GM12878 (cell line): ENCODE results near the gene AAMP. TPM values are rescaled to one million over a fixed set of nuclear protein-coding genes. Genes with fewer than 3 reads are reported as not detected.

Experiments
- ATAC-seq: fragments of 200-7000 bp; cut with Tn5 transposase; 3 replicates; pipeline ENCODE4 v1.9.1; 2020; ENCODE audit warnings: mild to moderate bottlenecking, moderate library complexity
- BruUV-seq: library from RNA; stranded (reverse); fragments of 400-500 nt; replicated peaks from 2 replicates; lab custom pipeline; 2021; lab: Mats Ljungman, UMichigan
- CTCF ChIA-PET: fragments of 300-600 bp; sonication (Branson Sonifier 250); formaldehyde crosslinking; extraction: SDS; loops from one replicate; lab custom pipeline; 2021; ENCODE audit warnings: inconsistent platforms; lab: Yijun Ruan, JAX
- POLR2A ChIA-PET: fragments of 350-600 bp; formaldehyde crosslinking; extraction: SDS; loops from one replicate; lab custom pipeline; 2021; ENCODE audit warnings: inconsistent platforms; lab: Charles Lee
- RAD21 ChIA-PET: fragments of 300-600 bp; sonication (Branson Sonifier 250); formaldehyde crosslinking; loops from one replicate; lab custom pipeline; 2023; ENCODE audit warnings: antibody characterized with exemption; ENCODE audit not compliant: unreplicated experiment; lab: Charles Lee
- SMC1A ChIA-PET: fragments of 300-600 bp; sonication (Branson Sonifier 250); formaldehyde crosslinking; loops from one replicate; lab custom pipeline; 2023; ENCODE audit not compliant: unreplicated experiment, uncharacterized antibody; lab: Charles Lee
- DNase-seq: peaks from one replicate; pipeline ENCODE4 v3.0.0-alpha.2; 2011; ENCODE audit warnings: low read depth, low spot score
- FAIRE-seq: peaks from 3 replicates; lab custom pipeline; 2011; peaks lifted over from hg19 to GRCh38; lab: Jason Lieb, UNC
- H2AFZ ChIP-seq: 2 replicates; pipeline ENCODE4 v1.6.0; 2011; ENCODE audit warnings: low read depth, low read length, control low read depth; ENCODE audit not compliant: control insufficient read depth
- H3K27ac ChIP-seq: 2 replicates; pipeline ENCODE4 v1.5.1; 2011; ENCODE audit warnings: control low read depth; ENCODE audit not compliant: control insufficient read depth, insufficient read depth
- H3K27me3 ChIP-seq, 2 experiments: replicated peaks in 1 of 2; 2 replicates each; pipeline versions ENCODE4 v1.6.0 to v1.6.1; 2011; ENCODE audit warnings: low read length in 1 of 2; ENCODE audit not compliant: control insufficient read depth in 2 of 2, insufficient read depth in 2 of 2
- H3K36me3 ChIP-seq, 2 experiments: 2 replicates each; pipeline ENCODE4 v1.5.1; 2011; ENCODE audit warnings: low read length in 1 of 2; ENCODE audit not compliant: control insufficient read depth in 2 of 2, insufficient read depth in 2 of 2
- H3K4me1 ChIP-seq: 2 replicates; pipeline ENCODE4 v1.6.1; 2011; ENCODE audit warnings: mild to moderate bottlenecking, low read length, moderate library complexity, mixed read lengths; ENCODE audit not compliant: control insufficient read depth, insufficient read depth
- H3K4me2 ChIP-seq: 2 replicates; pipeline ENCODE4 v1.6.0; 2011; ENCODE audit warnings: control low read depth; ENCODE audit not compliant: control insufficient read depth, insufficient read depth
- H3K4me3 ChIP-seq: fragments of 200-600 bp; sonication (generic); 2 replicates; pipeline ENCODE4 v1.5.1; 2016
- H3K79me2 ChIP-seq: 2 replicates; pipeline ENCODE4 v1.6.0; 2011; ENCODE audit warnings: low read length; ENCODE audit not compliant: control insufficient read depth, insufficient read depth
- H3K9ac ChIP-seq: 2 replicates; pipeline ENCODE4 v1.8.0; 2011; ENCODE audit warnings: low read length, control low read depth, mixed read lengths; ENCODE audit not compliant: control insufficient read depth, insufficient read depth
- H3K9me3 ChIP-seq: replicated peaks from 3 replicates; pipeline ENCODE4 v1.5.1; 2011; ENCODE audit warnings: mild to moderate bottlenecking, low read length; ENCODE audit not compliant: control insufficient read depth, insufficient read depth
- H4K20me1 ChIP-seq: 2 replicates; pipeline ENCODE4 v1.6.0; 2011; ENCODE audit not compliant: control insufficient read depth, insufficient read depth
- BMI1 ChIP-seq: fragments of 450-650 bp; IDR thresholded peaks from 2 replicates; pipeline ENCODE4 v1.6.1; 2016; ENCODE audit warnings: mild to moderate bottlenecking, moderate library complexity, borderline replicate concordance
- IKZF2 ChIP-seq, 2 experiments: fragments of 450-650 bp; IDR thresholded peaks; 2 replicates each; pipeline ENCODE4 v1.6.1; 2017; ENCODE audit warnings: mild to moderate bottlenecking in 2 of 2, moderate library complexity in 2 of 2
- NFXL1 ChIP-seq: fragments of 450-650 bp; IDR thresholded peaks from 2 replicates; pipeline ENCODE4 v1.6.1; 2017; ENCODE audit warnings: antibody characterized with exemption, mild to moderate bottlenecking, borderline replicate concordance
- WGBS: methylation state at CpG from one replicate; pipeline ENCODE4 v1.1.6; 2016; ENCODE audit warnings: low lambda C conversion rate; ENCODE audit not compliant: insufficient replicate concordance, insufficient coverage; ENCODE audit errors: missing lambda C conversion rate; 5-methylcytosine and 5-hydroxymethylcytosine counted together
- in situ Hi-C: fragments of 300-500 bp; cut with MboI; formaldehyde crosslinking; loops from 9 replicates; pipeline ENCODE4 v1.14.3; 2018; ENCODE audit warnings: mixed read lengths
- intact Hi-C: fragments of 100-400 bp; cut with micrococcal nuclease; formaldehyde crosslinking; loops from one replicate; pipeline ENCODE4 v1.14.2; 2022; ENCODE audit not compliant: unreplicated experiment
- microRNA-seq: library from miRNA; unstranded; fragments of <30 nt; microRNA quantifications from one replicate; pipeline ENCODE4, GENCODE V29; 2018
- polyA plus RNA-seq, 11 experiments: library from polyadenylated mRNA; depleted of rRNA in 4 of 11; unstranded in 6 of 11; stranded (reverse) in 5 of 11; fragments of >200 nt; fragmentation: Nextera tagmentation in 4 of 11; fragmentation: Illumina TruSeq in 1 of 11; extraction: Ambion mirVana in 4 of 11; extraction: Trizol in 1 of 11; gene quantifications; 1 replicate in 1 of 11; 2 replicates in 10 of 11; pipeline versions ENCODE4 v1.2.1 to v1.2.3, GENCODE V29; 2011 to 2016; ENCODE audit warnings: inconsistent platforms in 2 of 11, missing spikeins in 2 of 11, low read depth in 1 of 11
- total RNA-seq, 4 experiments: library from RNA; depleted of rRNA in 3 of 4; stranded (reverse); fragments of >200 nt in 3 of 4; fragmentation: Illumina TruSeq in 1 of 4; extraction: Trizol in 1 of 4; gene quantifications; 2 replicates each; pipeline versions ENCODE4 v1.2.1 to v1.2.3, GENCODE V29; 2013 to 2021

The AAMP gene
- total and polyA plus RNA-seq, 10 of the 15 experiments (the other 5 are each of a cell fraction or from before 2014, with no cell fraction given) = 4.4 to 140 (median 81.9) TPM

DNA sequence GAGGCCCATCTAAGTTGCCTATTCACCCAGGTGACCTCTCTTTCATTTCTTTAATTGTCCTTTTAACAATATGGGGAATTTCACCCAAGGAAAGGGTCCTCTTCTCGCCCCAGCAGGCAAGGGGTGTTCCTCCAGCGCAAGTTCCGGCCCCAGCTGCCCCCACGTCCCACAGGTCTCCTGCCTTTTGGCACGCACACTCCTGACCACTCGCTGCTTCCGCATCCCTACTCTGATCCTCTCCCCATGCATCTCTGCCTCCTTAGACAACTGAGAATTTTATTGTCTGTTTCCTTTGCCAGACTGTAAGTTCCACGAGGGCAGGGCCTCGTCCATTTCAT, 53.6 kb downstream of the AAMP start:
- peaks cover 0 to 5% of the 10 kb centered on the region in 2 experiments; a peak in 1 of 4 replicates for H3K36me3 ChIP-seq
- SMC1A ChIA-PET = interaction anchor here (0.8 to 2.0 kb wide), 6 partner anchors 11 to 70 kb away, joined by 3 to 22 read pairs (median 6); no protein-coding TSS in a partner anchor
- peaks cover 53% of the 10 kb centered on the region for H3K79me2 ChIP-seq
- FAIRE-seq (no peak), ATAC-seq (no peak), DNase-seq (no peak)
- H3K27ac ChIP-seq = peak overlapping the region; percentile 99
- CTCF ChIA-PET = interaction anchor here (0.8 to 3.4 kb wide), 11 partner anchors 10 to 55 kb away, joined by 3 to 17 read pairs (median 4); partner anchors contain the start of genes AAMP and PNKD
- H3K9me3 ChIP-seq = no peaks in the 10 kb centered on the region
- in situ Hi-C loops (no loop called here), intact Hi-C loops (loop anchor here (5.0 kb wide), 1 partner anchor 181 kb away; the partner anchor contains the start of gene CTDSP1)
- H2AFZ ChIP-seq = peak overlapping the region; percentile 90
- H3K4me2 ChIP-seq = peak overlapping the region; percentile 90
- RAD21 ChIA-PET = interaction anchor here (0.6 to 6.7 kb wide), 7 partner anchors 10 to 494 kb away, joined by 3 to 84 read pairs (median 4); no protein-coding TSS in a partner anchor
- BruUV-seq = TSS peak; percentile 95
- whole genome bisulfite sequencing = 61% methylated on average over 9 of the region's 9 CpGs
- no peaks in the 10 kb centered on the region for H3K27me3 ChIP-seq
- peak overlapping the region; percentile 70 for H3K4me3 ChIP-seq
- TF ChIP-seq IKZF2 (IDR thresholded peaks at IDR 0.05) = peak in 1 of 2 experiments; percentile 29; a peak in 1 of 4 replicates
- TF ChIP-seq NFXL1 = no peak
- 0 out of 2 replicates have a peak, but pooled peaks have one; percentile 36 for TF ChIP-seq BMI1
- H3K9ac ChIP-seq = peak overlapping the region; percentile 80
- H4K20me1 ChIP-seq = peaks cover 7% of the 10 kb centered on the region; the same call in 1 of the 2 replicates
- POLR2A ChIA-PET = interaction anchor here (0.7 to 8.8 kb wide), 10 partner anchors 13 to 348 kb away, joined by 3 to 98 read pairs (median 4); partner anchors contain the start of genes AAMP and PNKD
- H3K4me1 ChIP-seq = peaks cover 10% of the 10 kb centered on the region

Small RNAs within 50 kb of the gene (microRNA-seq; reads per million reads assigned to microRNA genes)
- gene MIR6513 = 2.4 reads per million, percentile 9 among the genes with 10 or more reads in this experiment

Other genes starting within 250 kb of the AAMP start
Only the 7 nearest of the 11 such genes appear.
- not detected in 2 replicates for gene CXCR1, start 103.2 kb downstream of the AAMP start, total RNA-seq (2014; rRNA removed)
- gene CXCR1, start 103.2 kb downstream of the AAMP start, total RNA-seq (2014; rRNA removed; fragmentation: Illumina TruSeq; extraction: Trizol) = not detected in 2 replicates
- not detected in 2 replicates for gene CXCR1, start 103.2 kb downstream of the AAMP start, total RNA-seq (2021)
- not detected in 2 replicates for gene CXCR1, start 103.2 kb downstream of the AAMP start, polyA plus RNA-seq (2011; rRNA removed)
- gene CXCR1, start 103.2 kb downstream of the AAMP start, polyA plus RNA-seq (2014; fragmentation: Illumina TruSeq; extraction: Trizol) = not detected in 2 replicates
- not detected for gene CXCR1, start 103.2 kb downstream of the AAMP start, polyA plus RNA-seq (2014; fragmentation: Nextera tagmentation; extraction: Ambion mirVana)
- gene CXCR1, start 103.2 kb downstream of the AAMP start, polyA plus RNA-seq (2014; rRNA removed) = not detected in 2 replicates
- not detected for gene CXCR1, start 103.2 kb downstream of the AAMP start, polyA plus RNA-seq (2016; fragmentation: Nextera tagmentation; extraction: Ambion mirVana)
- gene ARPC2, start 52.9 kb downstream of the AAMP start, total RNA-seq (2014; rRNA removed) = 467 and 490 TPM in 2 replicates
- gene ARPC2, start 52.9 kb downstream of the AAMP start, total RNA-seq (2014; rRNA removed; fragmentation: Illumina TruSeq; extraction: Trizol) = 515 and 534 TPM in 2 replicates
- gene ARPC2, start 52.9 kb downstream of the AAMP start, total RNA-seq (2021) = 421 and 440 TPM in 2 replicates
- gene ARPC2, start 52.9 kb downstream of the AAMP start, polyA plus RNA-seq (2011; rRNA removed) = 816 and 944 TPM in 2 replicates
- 707 and 841 TPM in 2 replicates for gene ARPC2, start 52.9 kb downstream of the AAMP start, polyA plus RNA-seq (2014; fragmentation: Illumina TruSeq; extraction: Trizol)
- gene ARPC2, start 52.9 kb downstream of the AAMP start, polyA plus RNA-seq (2014; fragmentation: Nextera tagmentation; extraction: Ambion mirVana) = 100 to 1,000 TPM; 711 to 735 TPM
- gene ARPC2, start 52.9 kb downstream of the AAMP start, polyA plus RNA-seq (2014; rRNA removed) = 524 and 584 TPM in 2 replicates
- gene ARPC2, start 52.9 kb downstream of the AAMP start, polyA plus RNA-seq (2016; fragmentation: Nextera tagmentation; extraction: Ambion mirVana) = 100 to 1,000 TPM; 963 to 980 TPM
- 0.17 TPM in 1 of 2 replicates, not detected in the other for gene GPBAR1, start 9.1 kb downstream of the AAMP start, total RNA-seq (2014; rRNA removed)
- 0.09 TPM in 2 replicates for gene GPBAR1, start 9.1 kb downstream of the AAMP start, total RNA-seq (2014; rRNA removed; fragmentation: Illumina TruSeq; extraction: Trizol)
- gene GPBAR1, start 9.1 kb downstream of the AAMP start, total RNA-seq (2021) = 0.13 and 0.36 TPM in 2 replicates
- 0.03 TPM in 1 of 2 replicates, not detected in the other for gene GPBAR1, start 9.1 kb downstream of the AAMP start, polyA plus RNA-seq (2011; rRNA removed)
- 0.07 and 0.10 TPM in 2 replicates for gene GPBAR1, start 9.1 kb downstream of the AAMP start, polyA plus RNA-seq (2014; fragmentation: Illumina TruSeq; extraction: Trizol)
- gene GPBAR1, start 9.1 kb downstream of the AAMP start, polyA plus RNA-seq (2014; fragmentation: Nextera tagmentation; extraction: Ambion mirVana) = not detected
- 0.22 and 0.24 TPM in 2 replicates for gene GPBAR1, start 9.1 kb downstream of the AAMP start, polyA plus RNA-seq (2014; rRNA removed)
- gene GPBAR1, start 9.1 kb downstream of the AAMP start, polyA plus RNA-seq (2016; fragmentation: Nextera tagmentation; extraction: Ambion mirVana) = under 1 TPM in 1 of 2 experiments, not detected in 1; 0.11 TPM
- 41.9 and 42.3 TPM in 2 replicates for gene PNKD, start 382 bp upstream of the AAMP start, total RNA-seq (2014; rRNA removed)
- gene PNKD, start 382 bp upstream of the AAMP start, total RNA-seq (2014; rRNA removed; fragmentation: Illumina TruSeq; extraction: Trizol) = 27.2 and 28.5 TPM in 2 replicates
- 42.0 and 45.1 TPM in 2 replicates for gene PNKD, start 382 bp upstream of the AAMP start, total RNA-seq (2021)
- gene PNKD, start 382 bp upstream of the AAMP start, polyA plus RNA-seq (2011; rRNA removed) = 26.3 and 54.9 TPM in 2 replicates
- 15.8 and 41.6 TPM in 2 replicates for gene PNKD, start 382 bp upstream of the AAMP start, polyA plus RNA-seq (2014; fragmentation: Illumina TruSeq; extraction: Trizol)
- gene PNKD, start 382 bp upstream of the AAMP start, polyA plus RNA-seq (2014; fragmentation: Nextera tagmentation; extraction: Ambion mirVana) = 100 to 1,000 TPM in 1 of 2 experiments, 10 to 100 TPM in 1; 72.6 to 104 TPM
- 67.7 and 72.6 TPM in 2 replicates for gene PNKD, start 382 bp upstream of the AAMP start, polyA plus RNA-seq (2014; rRNA removed)
- gene PNKD, start 382 bp upstream of the AAMP start, polyA plus RNA-seq (2016; fragmentation: Nextera tagmentation; extraction: Ambion mirVana) = 100 to 1,000 TPM in 1 of 2 experiments, 10 to 100 TPM in 1; 90.9 to 106 TPM
- gene TMBIM1, start 22.4 kb upstream of the AAMP start, total RNA-seq (2014; rRNA removed) = 35.6 and 40.0 TPM in 2 replicates
- 16.8 and 17.0 TPM in 2 replicates for gene TMBIM1, start 22.4 kb upstream of the AAMP start, total RNA-seq (2014; rRNA removed; fragmentation: Illumina TruSeq; extraction: Trizol)
- 26.9 and 34.6 TPM in 2 replicates for gene TMBIM1, start 22.4 kb upstream of the AAMP start, total RNA-seq (2021)
- 23.5 and 38.3 TPM in 2 replicates for gene TMBIM1, start 22.4 kb upstream of the AAMP start, polyA plus RNA-seq (2011; rRNA removed)
- 26.5 and 27.0 TPM in 2 replicates for gene TMBIM1, start 22.4 kb upstream of the AAMP start, polyA plus RNA-seq (2014; fragmentation: Illumina TruSeq; extraction: Trizol)
- 10 to 100 TPM in 1 of 2 experiments, 1 to 10 TPM in 1; 6.1 to 11.7 TPM for gene TMBIM1, start 22.4 kb upstream of the AAMP start, polyA plus RNA-seq (2014; fragmentation: Nextera tagmentation; extraction: Ambion mirVana)
- gene TMBIM1, start 22.4 kb upstream of the AAMP start, polyA plus RNA-seq (2014; rRNA removed) = 15.7 and 23.3 TPM in 2 replicates
- 10 to 100 TPM; 25.4 to 30.6 TPM for gene TMBIM1, start 22.4 kb upstream of the AAMP start, polyA plus RNA-seq (2016; fragmentation: Nextera tagmentation; extraction: Ambion mirVana)
- gene CATIP, start 86.7 kb upstream of the AAMP start, total RNA-seq (2014; rRNA removed) = not detected in 2 replicates
- gene CATIP, start 86.7 kb upstream of the AAMP start, total RNA-seq (2014; rRNA removed; fragmentation: Illumina TruSeq; extraction: Trizol) = not detected in 2 replicates
- gene CATIP, start 86.7 kb upstream of the AAMP start, total RNA-seq (2021) = not detected in 2 replicates
- not detected in 2 replicates for gene CATIP, start 86.7 kb upstream of the AAMP start, polyA plus RNA-seq (2011; rRNA removed)
- not detected in 2 replicates for gene CATIP, start 86.7 kb upstream of the AAMP start, polyA plus RNA-seq (2014; fragmentation: Illumina TruSeq; extraction: Trizol)
- under 1 TPM; 0.04 to 0.05 TPM for gene CATIP, start 86.7 kb upstream of the AAMP start, polyA plus RNA-seq (2014; fragmentation: Nextera tagmentation; extraction: Ambion mirVana)
- gene CATIP, start 86.7 kb upstream of the AAMP start, polyA plus RNA-seq (2014; rRNA removed) = not detected in 2 replicates
- gene CATIP, start 86.7 kb upstream of the AAMP start, polyA plus RNA-seq (2016; fragmentation: Nextera tagmentation; extraction: Ambion mirVana) = under 1 TPM in 1 of 2 experiments, not detected in 1; 0.11 TPM
- 0.11 and 0.28 TPM in 2 replicates for gene SLC11A1, start 112.1 kb upstream of the AAMP start, total RNA-seq (2014; rRNA removed)
- gene SLC11A1, start 112.1 kb upstream of the AAMP start, total RNA-seq (2014; rRNA removed; fragmentation: Illumina TruSeq; extraction: Trizol) = 0.05 and 0.13 TPM in 2 replicates
- gene SLC11A1, start 112.1 kb upstream of the AAMP start, total RNA-seq (2021) = 0.38 and 0.56 TPM in 2 replicates
- gene SLC11A1, start 112.1 kb upstream of the AAMP start, polyA plus RNA-seq (2011; rRNA removed) = 0.06 and 0.11 TPM in 2 replicates
- 0.04 TPM in 1 of 2 replicates, not detected in the other for gene SLC11A1, start 112.1 kb upstream of the AAMP start, polyA plus RNA-seq (2014; fragmentation: Illumina TruSeq; extraction: Trizol)
- under 1 TPM; 0.03 to 0.07 TPM for gene SLC11A1, start 112.1 kb upstream of the AAMP start, polyA plus RNA-seq (2014; fragmentation: Nextera tagmentation; extraction: Ambion mirVana)
- 0.09 and 0.22 TPM in 2 replicates for gene SLC11A1, start 112.1 kb upstream of the AAMP start, polyA plus RNA-seq (2014; rRNA removed)
- gene SLC11A1, start 112.1 kb upstream of the AAMP start, polyA plus RNA-seq (2016; fragmentation: Nextera tagmentation; extraction: Ambion mirVana) = under 1 TPM; 0.15 to 0.18 TPM